Breast epithelium (tissue), 4 donors: Measurements from ENCODE around the gene KIF26B. TPM values are rescaled to one million over a fixed set of nuclear protein-coding genes. Genes with fewer than 3 reads are reported as not detected.

Source experiments
- DNase-seq, 2 donors: peaks; one replicate each; pipeline ENCODE4 v3.0.0-alpha.2; 2019; ENCODE audit warnings: low spot score in 2 of 2
- H3K27ac ChIP-seq, 2 donors: fragments of 200-600 bp; sonication (generic) in 1 of 2; one replicate each; pipeline ENCODE4 v1.5.1; 2016 to 2019; ENCODE audit warnings: mild to moderate bottlenecking in 1 of 2
- H3K27me3 ChIP-seq, 2 donors: fragments of 200-600 bp; sonication (generic) in 1 of 2; one replicate each; pipeline versions ENCODE4 v1.5.1 to v1.6.0; 2017 to 2019; ENCODE audit warnings: control low read depth in 1 of 2, mild to moderate bottlenecking in 1 of 2
- H3K36me3 ChIP-seq: fragments of 200-600 bp; one replicate; pipeline ENCODE4 v1.5.1; 2019
- H3K4me1 ChIP-seq, 2 donors: fragments of 200-600 bp; sonication (generic); one replicate each; pipeline ENCODE4 v1.5.1; 2016 to 2019; ENCODE audit warnings: control low read depth in 1 of 2
- H3K4me3 ChIP-seq, 3 donors: fragments of 200-600 bp; sonication (generic); 1 replicate in 2 of 3; 2 replicates in 1 of 3; pipeline ENCODE4 v1.5.1; 2016 to 2019; ENCODE audit warnings: mild to moderate bottlenecking in 3 of 3, moderate library complexity in 2 of 3
- H3K9me3 ChIP-seq, 2 donors: fragments of 200-600 bp; sonication (generic) in 1 of 2; one replicate each; pipeline ENCODE4 v1.5.1; 2016 to 2019; ENCODE audit warnings: control low read depth in 1 of 2
- CTCF ChIP-seq, 3 donors: fragments of 450-650 bp; IDR thresholded peaks; one replicate each; pipeline ENCODE4 v1.5.1; 2016 to 2017; ENCODE audit warnings: antibody characterized with exemption in 3 of 3, mild to moderate bottlenecking in 3 of 3, moderate library complexity in 3 of 3
- POLR2A ChIP-seq: fragments of 450-650 bp; IDR thresholded peaks from one replicate; pipeline ENCODE4 v1.6.1; 2016; ENCODE audit warnings: antibody characterized with exemption, mild to moderate bottlenecking, moderate library complexity
- POLR2AphosphoS5 ChIP-seq, 3 donors: sonication (generic); formaldehyde crosslinking; IDR thresholded peaks; one replicate each; pipeline ENCODE4 v1.6.1; 2017; ENCODE audit warnings: antibody characterized with exemption in 3 of 3
- intact Hi-C: fragments of 100-400 bp; cut with DNase I; formaldehyde crosslinking; loops from one replicate; pipeline ENCODE4 v1.15.1; 2023; ENCODE audit warnings: low total_unique reads
- total RNA-seq, 3 donors: library from RNA; depleted of rRNA; stranded (reverse); fragments of >200 nt; gene quantifications; one replicate each; pipeline ENCODE4 v1.1.0, GENCODE V29; 2016

The KIF26B gene
- total RNA-seq, 3 donors from 2014 or later = 0.32 to 1.0 (median 0.33) TPM

- no peak for TF ChIP-seq POLR2AphosphoS5 (IDR thresholded peaks at IDR 0.05)
- TF ChIP-seq POLR2A = no peak
- no peak for TF ChIP-seq CTCF (IDR thresholded peaks at IDR 0.05)
- Histone ChIP-seq H3K27ac (no peak overlapping the region), H3K4me1 (no peaks in the 10 kb centered on the region), H3K27me3 (no peaks in the 10 kb centered on the region), H3K4me3 (no peak overlapping the region), H3K36me3 (no peaks in the 10 kb centered on the region), H3K9me3 (no peaks in the 10 kb centered on the region)
- DNase-seq = no peak
- intact Hi-C loops = no loop called here
Measured at GRCh38 chr1:245404527-245404926, 249.7 kb downstream of the KIF26B start.

GRCh38 chr1:245404952-245405351 is 250.2 kb downstream of the KIF26B start:
- TF ChIP-seq POLR2AphosphoS5 (IDR thresholded peaks at IDR 0.05) = no peak
- no peak for TF ChIP-seq POLR2A
- TF ChIP-seq CTCF (IDR thresholded peaks at IDR 0.05) = no peak
- no peak for DNase-seq
- Histone ChIP-seq H3K4me3 (no peak overlapping the region), H3K27me3 (no peaks in the 10 kb centered on the region), H3K4me1 (no peaks in the 10 kb centered on the region), H3K27ac (no peak overlapping the region), H3K36me3 (no peaks in the 10 kb centered on the region), H3K9me3 (no peaks in the 10 kb centered on the region)
- intact Hi-C loops = no loop called here

- Histone ChIP-seq H3K36me3 (no peaks in the 10 kb centered on the region), H3K27ac (no peak overlapping the region), H3K4me3 (no peak overlapping the region), H3K27me3 (no peaks in the 10 kb centered on the region), H3K4me1 (no peaks in the 10 kb centered on the region), H3K9me3 (no peaks in the 10 kb centered on the region)
- DNase-seq = no peak
- TF ChIP-seq POLR2AphosphoS5 (IDR thresholded peaks at IDR 0.05) (no peak), POLR2A (no peak), CTCF (IDR thresholded peaks at IDR 0.05) (no peak)
- intact Hi-C loops = no loop called here
Measured at GRCh38 chr1:245406426-245406825, 251.6 kb downstream of the KIF26B start.

- H3K4me3 ChIP-seq = no peak overlapping the region
Measured at GRCh38 chr1:245407983-245408382, 253.2 kb downstream of the KIF26B start.

More at GRCh38 chr1:245407983-245408382, 253.2 kb downstream of the KIF26B start:
- Histone ChIP-seq H3K4me1 (no peaks in the 10 kb centered on the region), H3K27me3 (no peaks in the 10 kb centered on the region), H3K36me3 (no peaks in the 10 kb centered on the region), H3K27ac (no peak overlapping the region), H3K9me3 (no peaks in the 10 kb centered on the region)
- DNase-seq = no peak
- intact Hi-C loops = no loop called here
- TF ChIP-seq CTCF (IDR thresholded peaks at IDR 0.05) (no peak), POLR2A (no peak), POLR2AphosphoS5 (IDR thresholded peaks at IDR 0.05) (no peak)
